GM18526 (cell line): ENCODE measurements around the gene CD33.

Experiments used
- POLR2A ChIP-seq: IDR thresholded peaks from 3 replicates; pipeline ENCODE4 v1.6.1; 2011; ENCODE audit not compliant: insufficient read length; ENCODE audit errors: extremely low read depth

The CD33 gene

GRCh38 chr19:51198641-51199040 lies 26.2 kb upstream of the CD33 start:
- TF ChIP-seq POLR2A: no peak

DNA sequence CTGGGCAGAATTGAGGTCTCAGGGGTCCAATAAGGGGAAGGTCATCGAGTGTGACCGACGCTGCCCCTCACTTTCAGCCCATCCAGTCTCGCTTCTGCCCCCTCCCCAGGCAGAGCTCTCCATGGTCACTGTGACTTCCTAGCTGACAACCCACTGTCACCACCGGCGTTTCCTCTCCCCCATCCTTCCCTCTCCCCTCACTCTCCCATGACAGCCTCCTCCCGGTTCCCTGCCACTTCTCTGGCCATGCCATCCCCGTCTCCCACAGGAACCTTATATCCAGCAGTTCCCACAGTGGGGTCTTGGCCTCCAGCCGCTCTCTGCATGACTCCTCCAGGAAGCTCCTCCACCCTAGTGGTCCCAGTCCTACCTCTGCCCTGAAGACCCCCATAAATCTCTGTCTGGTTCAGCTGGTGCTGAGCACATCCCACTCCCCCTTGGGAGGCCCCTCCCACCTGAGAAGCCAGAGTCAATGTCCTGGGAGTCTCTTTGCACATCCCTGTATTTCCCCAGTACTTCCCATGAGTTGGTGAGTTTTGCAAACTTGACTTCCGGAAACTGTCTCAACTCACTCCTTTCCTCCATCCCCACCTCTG lies 24.7 kb upstream of the CD33 start:
- no peak for TF ChIP-seq POLR2A

GRCh38 chr19:51201712-51202111 lies 23.2 kb upstream of the CD33 start:
- TF ChIP-seq POLR2A: no peak

- no peak for TF ChIP-seq POLR2A
Observed at GRCh38 chr19:51203916-51204315, 21.0 kb upstream of the CD33 start.

DNA sequence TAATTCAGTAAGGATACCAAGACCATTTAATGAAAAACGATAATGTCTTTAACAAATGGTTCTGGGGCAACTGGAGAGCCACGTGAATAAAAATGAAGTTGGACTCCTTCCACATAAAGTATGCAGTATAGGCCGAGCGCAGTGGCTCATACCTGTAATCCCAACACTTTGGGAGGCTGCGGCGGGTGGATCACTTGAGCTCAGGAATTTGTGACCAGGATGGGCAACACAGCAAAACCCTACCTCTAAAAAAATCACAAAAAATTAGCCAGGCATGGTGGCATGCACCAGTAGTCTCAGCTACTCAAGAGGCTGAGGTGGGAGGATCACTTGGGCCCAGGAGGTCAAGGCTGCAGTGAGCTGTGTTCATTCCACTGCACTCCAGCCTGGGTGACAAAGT lies 20.6 kb upstream of the CD33 start:
- TF ChIP-seq POLR2A: no peak

GRCh38 chr19:51207747-51208146 lies 17.1 kb upstream of the CD33 start:
- TF ChIP-seq POLR2A: no peak

DNA sequence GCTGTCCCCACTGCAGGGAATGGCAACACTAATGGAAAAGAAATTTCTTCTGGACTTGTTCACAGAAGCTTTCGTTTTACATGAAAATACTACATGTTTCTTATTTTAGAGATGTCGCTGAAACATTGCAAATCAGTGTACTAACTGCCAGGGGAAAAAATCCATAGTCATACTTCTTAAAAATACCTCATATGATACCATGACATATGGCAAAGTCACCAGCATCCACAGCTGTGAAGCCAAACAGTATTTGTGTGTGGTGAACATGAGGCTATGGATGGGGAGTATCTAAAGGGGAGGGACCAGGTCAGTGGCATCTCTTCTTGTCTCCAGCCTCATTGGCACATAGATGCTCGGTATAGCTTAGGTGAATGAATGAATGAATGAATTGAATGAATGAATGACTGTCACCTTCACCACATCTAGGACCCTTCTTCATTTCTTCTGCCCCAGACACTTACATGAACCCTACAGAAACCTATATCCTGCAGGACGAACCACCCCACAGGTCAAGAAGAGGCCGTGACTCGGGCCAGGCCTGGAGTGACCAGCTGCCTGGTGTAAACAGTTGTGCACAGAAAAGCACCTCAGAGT lies 14.6 kb upstream of the CD33 start:
- TF ChIP-seq POLR2A: no peak

DNA sequence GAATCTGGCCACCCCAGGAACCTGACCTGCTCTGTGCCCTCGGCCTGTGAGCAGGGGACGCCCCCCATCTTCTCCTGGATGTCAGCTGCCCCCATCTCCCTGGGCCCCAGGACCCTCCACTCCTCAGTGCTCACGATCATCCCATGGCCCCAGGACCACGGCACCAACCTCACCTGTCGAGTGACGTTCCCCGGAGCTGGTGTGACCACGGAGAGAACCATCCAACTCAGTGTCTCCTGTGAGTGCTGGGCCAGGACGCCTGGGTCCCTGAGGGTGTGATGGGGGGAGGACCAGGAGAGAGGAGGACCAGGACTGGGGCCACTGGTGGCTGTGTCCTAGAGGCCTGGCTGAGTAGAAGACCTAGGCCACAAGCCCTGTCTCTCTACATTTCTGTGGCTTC lies 13.0 kb upstream of the CD33 start:
- no peak for TF ChIP-seq POLR2A

DNA sequence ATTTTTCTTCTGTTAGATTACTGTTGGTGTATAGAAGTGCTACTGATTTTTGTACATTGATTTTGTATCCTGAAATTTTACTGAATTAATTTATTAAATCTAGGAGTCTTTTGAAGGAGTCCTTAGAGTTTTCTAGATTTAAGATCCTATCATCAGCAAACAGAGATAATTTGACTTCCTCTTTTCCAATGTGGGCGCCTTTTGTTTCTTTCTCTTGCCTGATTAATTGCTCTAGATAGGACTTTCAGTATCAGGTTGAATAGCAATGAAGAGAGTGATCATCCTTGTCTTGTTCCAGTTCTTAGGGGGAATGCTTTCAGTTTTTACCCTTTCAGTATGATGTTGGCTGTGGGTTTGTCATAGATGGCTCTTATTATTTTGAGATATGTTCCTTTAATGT lies 5.6 kb upstream of the CD33 start:
- no peak for TF ChIP-seq POLR2A

DNA sequence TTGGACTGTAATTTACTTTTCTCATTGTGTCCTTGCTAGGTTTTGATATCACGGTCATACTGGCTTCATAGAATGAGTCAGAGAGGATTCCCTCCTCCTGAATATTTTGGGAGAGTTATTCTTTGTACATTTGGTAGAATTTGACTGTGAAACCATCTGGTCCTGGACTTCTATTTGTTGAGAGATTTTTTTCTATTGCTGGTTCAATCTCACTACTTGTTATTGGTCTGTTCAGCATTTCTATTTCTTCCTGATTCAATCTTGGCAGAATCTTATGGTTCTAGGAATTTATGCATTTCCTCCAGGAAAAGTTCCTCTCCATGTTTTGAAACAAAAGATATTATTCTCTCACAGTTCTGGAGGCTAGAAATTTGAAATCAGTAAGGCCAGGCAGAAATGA lies 4.9 kb upstream of the CD33 start:
- no peak for TF ChIP-seq POLR2A

DNA sequence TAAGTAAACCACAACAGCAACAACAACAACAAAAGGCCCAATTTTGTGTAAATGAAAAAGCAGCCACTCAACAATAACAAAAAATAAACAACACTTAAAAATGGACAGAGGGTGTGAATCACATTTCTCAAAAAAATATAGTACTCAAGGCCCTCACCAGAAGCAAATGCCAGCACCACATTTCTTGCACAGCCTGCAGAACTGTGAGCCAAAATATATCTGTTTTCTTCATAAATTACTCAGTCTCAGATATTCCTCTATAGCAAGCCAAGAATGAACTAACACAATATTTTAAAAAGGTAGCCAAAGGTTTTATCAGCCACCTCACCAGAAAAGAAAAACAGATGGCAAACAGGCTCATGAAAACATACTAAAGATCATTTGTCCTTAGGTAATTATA lies 3.9 kb upstream of the CD33 start:
- TF ChIP-seq POLR2A: no peak

GRCh38 chr19:51224163-51224641 lies 678 bp upstream of the CD33 start:
- no peak for TF ChIP-seq POLR2A

- TF ChIP-seq POLR2A: no peak
Observed at GRCh38 chr19:51226067-51226466, 1.2 kb downstream of the CD33 start.

DNA sequence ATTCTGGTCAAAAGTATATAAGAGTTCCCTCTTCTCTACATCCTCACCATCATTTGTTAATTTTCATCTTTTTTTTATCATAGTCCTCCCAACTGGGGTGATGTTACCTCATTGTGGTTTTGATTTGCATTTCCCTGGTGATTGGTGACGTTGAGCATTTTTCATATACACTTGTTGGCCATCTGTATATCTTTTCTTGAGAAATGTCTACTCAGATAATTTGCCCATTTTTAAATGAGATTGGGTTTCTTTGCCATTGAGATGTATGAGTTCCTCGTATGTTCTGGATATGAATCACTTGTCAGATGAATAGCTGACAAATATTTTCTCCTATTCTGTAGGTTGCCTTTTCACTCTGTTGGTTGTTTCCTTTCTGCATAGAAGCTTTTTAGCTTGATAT lies 2.4 kb downstream of the CD33 start:
- TF ChIP-seq POLR2A: no peak

- no peak for TF ChIP-seq POLR2A
Observed at GRCh38 chr19:51227966-51228365, 3.1 kb downstream of the CD33 start.

DNA sequence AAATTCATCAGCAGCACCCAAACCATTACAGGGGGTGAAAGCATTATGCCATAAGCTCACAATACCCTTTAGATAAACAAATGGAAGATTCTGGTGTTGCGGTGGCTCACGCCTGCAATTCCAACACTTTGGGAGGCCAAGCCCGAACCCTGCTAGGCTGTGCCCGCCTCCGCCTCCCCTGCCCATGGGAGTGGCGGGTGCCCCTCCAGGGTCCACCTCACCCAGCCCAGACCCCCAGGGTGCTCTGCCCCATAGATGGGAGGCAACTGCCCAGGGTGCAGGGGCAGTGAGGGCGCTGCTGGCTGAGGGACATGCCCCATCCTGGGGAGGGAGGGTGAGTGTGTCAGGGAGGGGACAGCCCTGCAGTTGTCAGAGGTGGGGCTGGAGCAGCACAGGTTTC lies 16.0 kb downstream of the CD33 start:
- TF ChIP-seq POLR2A: no peak
